OCI-LY1 (cell line): ENCODE data around the gene COL18A1.

Source experiments
- H2AFZ ChIP-seq: fragments of 200-600 bp; sonication (generic), shearing (Covaris generic); 2 replicates; pipeline ENCODE4 v1.6.0; 2014; ENCODE audit warnings: antibody characterized with exemption, mild to moderate bottlenecking, low read length
- H3F3A ChIP-seq: fragments of 200-600 bp; sonication (generic), shearing (Covaris generic); 2 replicates; pipeline ENCODE4 v1.6.0; 2014; ENCODE audit warnings: mild to moderate bottlenecking, antibody characterized with exemption, low read length, moderate library complexity; ENCODE audit not compliant: insufficient read depth
- H3K27ac ChIP-seq: fragments of 200-600 bp; sonication (generic); 2 replicates; pipeline ENCODE4 v1.5.1; 2014; ENCODE audit warnings: low read length, mixed run types, mild to moderate bottlenecking, low read depth; ENCODE audit not compliant: poor library complexity, severe bottlenecking
- H3K27me3 ChIP-seq: fragments of 200-600 bp; sonication (generic); 2 replicates; pipeline ENCODE4 v1.6.0; 2014; ENCODE audit warnings: antibody characterized with exemption, mild to moderate bottlenecking, low read length, moderate library complexity; ENCODE audit not compliant: insufficient read depth
- H3K36me3 ChIP-seq: fragments of 200-600 bp; sonication (generic); 2 replicates; pipeline ENCODE4 v1.6.1; 2014; ENCODE audit warnings: mild to moderate bottlenecking, antibody characterized with exemption, low read length, moderate library complexity, mixed read lengths; ENCODE audit not compliant: insufficient read depth
- H3K4me1 ChIP-seq: fragments of 200-600 bp; sonication (generic); 2 replicates; pipeline ENCODE4 v1.5.1; 2014; ENCODE audit warnings: mild to moderate bottlenecking, low read length, moderate library complexity; ENCODE audit not compliant: insufficient read depth, severe bottlenecking
- H3K4me2 ChIP-seq: fragments of 200-600 bp; sonication (generic), shearing (Covaris generic); 2 replicates; pipeline ENCODE4 v1.6.1; 2014; ENCODE audit warnings: low read length
- H3K4me3 ChIP-seq: fragments of 200-600 bp; sonication (generic); 2 replicates; pipeline ENCODE4 v1.5.1; 2014; ENCODE audit warnings: low read length, low read depth, mild to moderate bottlenecking, mixed read lengths; ENCODE audit not compliant: poor library complexity, severe bottlenecking
- H3K79me2 ChIP-seq: fragments of 200-600 bp; shearing (Covaris generic); 2 replicates; pipeline ENCODE4 v1.6.1; 2016; ENCODE audit warnings: mixed run types, low read length, mixed read lengths; ENCODE audit not compliant: insufficient read depth
- H3K9ac ChIP-seq: fragments of 200-600 bp; sonication (generic), shearing (Covaris generic); 2 replicates; pipeline ENCODE4 v1.6.1; 2014; ENCODE audit warnings: mild to moderate bottlenecking, low read length, mixed read lengths
- H3K9me2 ChIP-seq: fragments of 200-600 bp; sonication (generic), shearing (Covaris generic); 2 replicates; pipeline ENCODE4 v1.6.1; 2014; ENCODE audit warnings: low read depth, mild to moderate bottlenecking, low read length, mixed read lengths
- H3K9me3 ChIP-seq: fragments of 200-600 bp; shearing (Covaris generic); 2 replicates; pipeline ENCODE4 v1.6.1; 2014; ENCODE audit warnings: low read length, mixed read lengths
- H4K20me1 ChIP-seq: fragments of 200-600 bp; sonication (generic), shearing (Covaris generic); 2 replicates; pipeline ENCODE4 v1.6.0; 2016; ENCODE audit warnings: mild to moderate bottlenecking, low read length; ENCODE audit not compliant: insufficient read depth
- CTCF ChIP-seq: fragments of 200-600 bp; sonication (generic), shearing (Covaris generic); IDR thresholded peaks from 2 replicates; pipeline ENCODE4 v1.5.1; 2017; ENCODE audit warnings: mild to moderate bottlenecking, antibody characterized with exemption, low read length, moderate library complexity, mixed read lengths
- EZH2 ChIP-seq: fragments of 200-600 bp; sonication (generic), shearing (Covaris generic); IDR thresholded peaks from 2 replicates; pipeline ENCODE4 v1.8.0; 2017; ENCODE audit warnings: borderline replicate concordance, mixed run types, mild to moderate bottlenecking, antibody characterized with exemption, low read length, moderate library complexity, mixed read lengths

Gene COL18A1

GRCh38 chr21:45494135-45494850, 89.3 kb downstream of the COL18A1 start:
- Histone ChIP-seq H3F3A (no peaks in the 10 kb centered on the region), H3K4me3 (no peak overlapping the region), H3K27ac (no peak overlapping the region), H3K27me3 (no peaks in the 10 kb centered on the region; the same call in 1 of the 2 replicates), H3K9me2 (no peaks in the 10 kb centered on the region), H3K36me3 (no peaks in the 10 kb centered on the region), H3K9me3 (no peaks in the 10 kb centered on the region), H3K9ac (no peak overlapping the region), H2AFZ (no peak overlapping the region), H4K20me1 (no peaks in the 10 kb centered on the region), H3K79me2 (no peaks in the 10 kb centered on the region), H3K4me1 (no peaks in the 10 kb centered on the region), H3K4me2 (no peak overlapping the region)
- TF ChIP-seq EZH2 (no peak), CTCF (no peak)

DNA sequence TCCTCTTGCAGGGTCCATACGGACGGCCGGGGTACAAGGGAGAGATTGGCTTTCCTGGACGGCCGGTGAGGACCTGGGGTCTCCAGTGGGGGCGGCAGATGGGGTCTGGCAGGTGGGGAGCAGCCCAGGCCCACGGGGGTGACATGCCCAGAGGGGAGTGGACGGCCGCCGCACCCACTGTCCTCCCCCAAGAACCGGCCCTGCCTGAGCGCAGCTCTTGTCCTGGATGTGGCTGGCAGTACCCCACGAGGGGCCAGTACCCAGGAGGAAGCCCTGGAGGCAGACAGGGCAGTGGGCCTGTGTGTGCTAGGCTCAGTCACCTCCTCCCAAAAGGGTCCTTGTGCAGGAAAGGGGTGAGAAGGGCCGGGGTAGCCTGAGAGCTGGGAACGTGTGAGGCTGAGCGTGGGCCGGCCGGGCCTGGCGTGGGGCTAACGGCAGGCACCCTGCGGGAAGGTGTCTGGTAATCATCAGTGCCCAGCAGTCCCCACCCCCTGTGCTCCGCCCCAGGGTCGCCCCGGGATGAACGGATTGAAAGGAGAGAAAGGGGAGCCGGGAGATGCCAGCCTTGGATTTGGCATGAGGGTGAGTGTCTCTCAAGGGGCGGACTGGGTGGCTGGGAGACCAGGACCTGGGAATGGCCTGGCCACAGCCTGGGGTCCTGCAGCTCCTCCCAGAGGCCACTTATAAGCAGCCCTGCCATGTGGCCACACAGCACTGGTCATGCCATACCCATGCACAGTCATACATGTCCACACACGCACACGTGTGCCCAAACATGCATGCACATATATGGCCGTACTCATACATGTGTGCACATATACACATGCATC, 90.1 kb downstream of the COL18A1 start:
- no peaks in the 10 kb centered on the region for H3K36me3 ChIP-seq
- H3K4me3 ChIP-seq, result no peak overlapping the region
- TF ChIP-seq CTCF, result no peak
- no peak for TF ChIP-seq EZH2
- no peak overlapping the region for H3K9ac ChIP-seq
- no peak overlapping the region for H2AFZ ChIP-seq
- H3K27ac ChIP-seq, result no peak overlapping the region
- no peaks in the 10 kb centered on the region; the same call in 1 of the 2 replicates for H3K27me3 ChIP-seq
- H3K9me2 ChIP-seq, result no peaks in the 10 kb centered on the region
- H3K9me3 ChIP-seq, result no peaks in the 10 kb centered on the region
- no peaks in the 10 kb centered on the region for H3K79me2 ChIP-seq
- no peaks in the 10 kb centered on the region for H3F3A ChIP-seq
- no peaks in the 10 kb centered on the region for H4K20me1 ChIP-seq
- H3K4me2 ChIP-seq, result no peak overlapping the region
- H3K4me1 ChIP-seq, result no peaks in the 10 kb centered on the region

- H4K20me1 ChIP-seq, result no peaks in the 10 kb centered on the region
- no peak overlapping the region for H3K4me3 ChIP-seq
- no peaks in the 10 kb centered on the region for H3K79me2 ChIP-seq
- no peaks in the 10 kb centered on the region; the same call in 1 of the 2 replicates for H3K27me3 ChIP-seq
- H3K9me3 ChIP-seq, result no peaks in the 10 kb centered on the region
- H3K36me3 ChIP-seq, result no peaks in the 10 kb centered on the region
- no peak overlapping the region for H2AFZ ChIP-seq
- no peak overlapping the region for H3K4me2 ChIP-seq
- H3K9ac ChIP-seq, result no peak overlapping the region
- no peak overlapping the region for H3K27ac ChIP-seq
- H3K4me1 ChIP-seq, result no peaks in the 10 kb centered on the region
- no peak for TF ChIP-seq EZH2
- TF ChIP-seq CTCF, result no peak
- H3K9me2 ChIP-seq, result no peaks in the 10 kb centered on the region
- no peaks in the 10 kb centered on the region for H3F3A ChIP-seq
Observed at GRCh38 chr21:45496151-45496967, 91.4 kb downstream of the COL18A1 start.
